ENCODE measurements around the gene NHEJ1.

Gene NHEJ1

GRCh38 chr2:219197388-219197787 lies 36.8 kb upstream of the NHEJ1 start:
- no peak for DNase-seq (ENCODE audit: low read depth in 2 of 2)
- no peak for TF ChIP-seq CTCF (IDR thresholded peaks at IDR 0.05; ENCODE audit: low read depth, low read length)
- no peak overlapping the region for H3K4me3 ChIP-seq (replicated peaks in 1 of 2; ENCODE audit: low read depth in 2 of 2, low read length in 2 of 2)

GRCh38 chr2:219186754-219187456 lies 26.3 kb upstream of the NHEJ1 start:
- no peak overlapping the region for H3K4me3 ChIP-seq (replicated peaks in 1 of 2; ENCODE audit: low read depth in 2 of 2, low read length in 2 of 2)
- DNase-seq (ENCODE audit: low read depth in 2 of 2), result no peak
- no peak for TF ChIP-seq CTCF (IDR thresholded peaks at IDR 0.05; ENCODE audit: low read depth, low read length)

GRCh38 chr2:219184121-219184520 lies 23.5 kb upstream of the NHEJ1 start:
- no peak overlapping the region for H3K4me3 ChIP-seq (replicated peaks in 1 of 2; ENCODE audit: low read depth in 2 of 2, low read length in 2 of 2)
- no peak for TF ChIP-seq CTCF (IDR thresholded peaks at IDR 0.05; ENCODE audit: low read depth, low read length)
- DNase-seq (ENCODE audit: low read depth in 2 of 2), result no peak

GRCh38 chr2:219183151-219183772 lies 22.6 kb upstream of the NHEJ1 start:
- no peak overlapping the region for H3K4me3 ChIP-seq (replicated peaks in 1 of 2; ENCODE audit: low read depth in 2 of 2, low read length in 2 of 2)
- DNase-seq (ENCODE audit: low read depth in 2 of 2), result no peak
- TF ChIP-seq CTCF (IDR thresholded peaks at IDR 0.05; ENCODE audit: low read depth, low read length), result no peak

GRCh38 chr2:219182331-219183150 lies 21.9 kb upstream of the NHEJ1 start:
- TF ChIP-seq CTCF (IDR thresholded peaks at IDR 0.05; ENCODE audit: low read depth, low read length), result no peak
- H3K4me3 ChIP-seq (replicated peaks in 1 of 2; ENCODE audit: low read depth in 2 of 2, low read length in 2 of 2), result no peak overlapping the region
- no peak for DNase-seq (ENCODE audit: low read depth in 2 of 2)

GRCh38 chr2:219181531-219181930 lies 20.9 kb upstream of the NHEJ1 start:
- H3K4me3 ChIP-seq (replicated peaks in 1 of 2; ENCODE audit: low read depth in 2 of 2, low read length in 2 of 2), result no peak overlapping the region

More at GRCh38 chr2:219181531-219181930, 20.9 kb upstream of the NHEJ1 start:
- no peak for DNase-seq (ENCODE audit: low read depth in 2 of 2)
- no peak for TF ChIP-seq CTCF (IDR thresholded peaks at IDR 0.05; ENCODE audit: low read depth, low read length)
